Fibroblast of mammary gland (primary cell): ENCODE measurements around the gene TMEM86A.

Experiments
- DNase-seq: peaks from one replicate; pipeline ENCODE4 v3.0.0-alpha.2; 2010; ENCODE audit warnings: low read depth
- H3K4me3 ChIP-seq: 2 replicates; pipeline ENCODE4 v1.5.1; 2011; ENCODE audit warnings: low read depth, mild to moderate bottlenecking, low read length, moderate library complexity; ENCODE audit not compliant: control insufficient read depth
- CTCF ChIP-seq: conservative IDR thresholded peaks from 2 replicates; pipeline ENCODE4 v1.5.1; 2011; ENCODE audit warnings: low read depth, low read length, inconsistent platforms; ENCODE audit not compliant: control insufficient read depth, insufficient read depth

The TMEM86A gene

GRCh38 chr11:18692941-18693760, 5.4 kb upstream of the TMEM86A start:
- no peak for DNase-seq
- no peak overlapping the region for H3K4me3 ChIP-seq
- no peak for TF ChIP-seq CTCF

DNA sequence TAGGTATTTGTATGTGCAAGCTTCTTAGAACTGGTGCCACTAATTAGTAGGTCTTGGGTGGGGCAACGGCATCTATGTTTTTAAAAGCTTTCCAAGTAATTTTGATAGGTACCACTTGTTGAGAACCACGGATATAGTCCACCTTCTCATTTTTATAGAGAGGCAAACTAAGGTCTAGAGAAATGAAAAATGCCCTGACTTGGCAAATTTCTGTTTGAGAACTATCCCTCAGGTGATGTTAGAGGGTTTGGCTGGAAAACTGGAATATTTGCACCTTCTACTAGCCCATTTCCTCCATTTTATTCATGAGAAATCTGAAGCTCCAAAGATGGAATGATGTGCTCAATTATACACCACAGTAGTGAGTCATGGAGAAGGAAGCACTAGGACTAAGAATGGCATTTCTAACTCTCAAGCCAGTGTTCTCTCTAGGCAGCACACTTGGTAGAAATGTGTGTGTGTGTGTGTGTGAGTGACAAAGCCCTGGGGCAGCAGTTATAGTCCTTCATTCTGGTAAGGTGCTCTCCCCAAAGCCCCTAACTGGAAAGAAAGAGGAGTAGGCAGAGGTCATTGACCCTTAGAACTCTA, 1.8 kb upstream of the TMEM86A start:
- DNase-seq: peak; percentile 42
- no peak for TF ChIP-seq CTCF
- H3K4me3 ChIP-seq: no peak overlapping the region

DNA sequence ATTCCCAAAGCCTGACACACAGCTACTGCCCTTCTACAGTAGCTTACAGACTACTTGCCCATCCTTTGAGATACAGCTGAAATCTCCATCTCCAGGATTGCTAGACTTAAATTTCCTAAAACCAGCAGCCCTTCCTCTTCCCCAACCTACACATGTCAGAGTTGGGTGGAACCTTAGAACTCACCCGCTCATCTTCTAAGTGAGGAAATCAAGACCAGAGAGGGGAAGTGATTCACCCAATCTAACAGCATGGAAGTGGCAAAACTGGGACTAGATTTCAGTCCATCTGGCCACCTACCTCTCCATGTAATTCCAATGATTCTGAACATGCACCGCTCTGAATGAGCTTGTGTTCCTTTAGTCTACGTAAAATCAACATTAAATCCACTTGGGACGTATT, 1.0 kb upstream of the TMEM86A start:
- H3K4me3 ChIP-seq: no peak overlapping the region
- no peak for TF ChIP-seq CTCF

DNA sequence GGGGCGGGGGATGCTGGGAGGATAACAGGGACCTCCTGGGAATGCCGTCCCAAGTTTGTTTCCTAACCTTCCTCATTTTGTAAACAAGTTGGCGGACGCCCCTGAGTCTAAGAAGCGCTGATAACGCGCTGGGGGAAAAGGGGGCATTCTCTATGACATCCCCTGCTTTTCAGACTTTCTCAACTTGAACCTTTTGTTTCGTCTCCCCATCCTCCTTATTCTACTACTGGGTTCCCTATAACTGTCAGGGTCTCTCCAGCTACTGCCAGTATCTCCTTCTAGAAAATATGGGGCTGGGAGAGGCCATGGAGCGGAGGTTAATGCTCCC, 654 bp downstream of the TMEM86A start:
- peak overlapping the region; percentile 48 for H3K4me3 ChIP-seq
- DNase-seq: no peak

More for the DNA sequence above, 1.0 kb upstream of the TMEM86A start:
- no peak for DNase-seq

DNA sequence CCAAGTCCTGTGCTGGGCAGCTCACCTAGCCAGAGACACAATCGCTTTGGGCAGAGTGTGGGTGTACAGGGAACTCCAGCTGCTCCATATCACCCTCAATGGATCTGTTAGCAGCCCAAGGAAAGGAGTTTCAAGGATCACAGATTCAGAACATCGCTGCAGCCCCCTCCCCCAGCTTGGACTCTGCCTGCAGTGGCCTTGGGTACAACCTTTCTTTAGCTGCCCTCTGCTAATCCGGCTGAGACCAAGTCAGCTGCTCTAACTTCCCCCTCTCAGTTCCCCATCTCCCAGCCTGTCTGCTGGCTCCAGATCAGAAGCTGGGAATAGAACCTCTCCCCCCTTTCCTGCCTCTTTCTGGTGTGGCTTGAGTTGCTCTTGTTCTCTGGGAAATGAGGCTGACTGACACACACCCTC, 1.3 kb downstream of the TMEM86A start:
- no peak overlapping the region for H3K4me3 ChIP-seq
- TF ChIP-seq CTCF: no peak
- no peak for DNase-seq

More for the DNA sequence above, 654 bp downstream of the TMEM86A start:
- no peak for TF ChIP-seq CTCF

- no peak overlapping the region for H3K4me3 ChIP-seq
- DNase-seq: no peak
- no peak for TF ChIP-seq CTCF
These were observed 1.8 kb downstream of the TMEM86A start for GRCh38 chr11:18700375-18700774.
